Right hindlimb (tissue), 1 donor: ENCODE data around the gene TTLL11.
"Not testable (repeated sequence)": the region's sequence is repeated elsewhere in the genome, so short reads cannot be mapped to it uniquely, and the experiment has no call there.

Experiments
- DNase-seq: peaks from one replicate; pipeline ENCODE4 v3.0.0-alpha.2; 2018

TTLL11 gene

DNA sequence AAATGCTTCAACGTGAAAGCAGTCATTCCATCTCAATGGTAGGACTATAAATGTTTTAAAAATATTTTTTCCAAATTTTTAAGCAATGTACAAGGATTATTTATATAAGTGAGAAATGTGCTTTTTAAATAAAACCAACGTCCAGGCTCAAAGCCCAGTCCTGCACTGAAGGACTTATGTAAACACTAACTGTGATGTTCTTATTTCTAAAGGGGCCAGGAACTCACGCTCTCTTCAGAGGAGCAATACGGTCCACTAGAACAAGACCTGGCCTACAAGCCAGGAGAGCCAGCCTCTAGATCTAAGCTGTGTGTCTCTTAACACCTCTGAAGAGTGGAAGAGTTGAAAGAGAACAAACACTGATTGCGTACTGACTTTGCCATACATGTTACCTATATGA lies 12.1 kb downstream of the TTLL11 start:
- DNase-seq = no peak

DNA sequence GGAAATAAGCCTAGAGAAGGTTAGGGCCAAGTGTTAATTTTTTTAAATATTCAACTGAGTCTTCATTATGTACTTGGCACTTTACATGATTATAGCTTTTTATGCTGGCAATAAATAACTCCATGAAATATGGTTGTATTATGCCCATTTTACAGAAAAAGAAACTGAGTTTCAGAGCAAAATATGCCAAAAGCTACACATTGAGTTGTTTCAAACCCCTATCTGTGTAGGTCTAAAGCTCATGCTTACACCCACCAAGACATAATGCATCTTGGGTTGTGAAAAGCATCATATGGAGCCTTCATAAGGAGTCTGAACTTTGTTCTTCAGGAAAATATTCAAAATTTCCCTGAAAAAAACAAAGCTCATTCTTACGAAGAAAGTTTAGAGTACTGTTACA lies 14.6 kb downstream of the TTLL11 start:
- DNase-seq = no peak

DNA sequence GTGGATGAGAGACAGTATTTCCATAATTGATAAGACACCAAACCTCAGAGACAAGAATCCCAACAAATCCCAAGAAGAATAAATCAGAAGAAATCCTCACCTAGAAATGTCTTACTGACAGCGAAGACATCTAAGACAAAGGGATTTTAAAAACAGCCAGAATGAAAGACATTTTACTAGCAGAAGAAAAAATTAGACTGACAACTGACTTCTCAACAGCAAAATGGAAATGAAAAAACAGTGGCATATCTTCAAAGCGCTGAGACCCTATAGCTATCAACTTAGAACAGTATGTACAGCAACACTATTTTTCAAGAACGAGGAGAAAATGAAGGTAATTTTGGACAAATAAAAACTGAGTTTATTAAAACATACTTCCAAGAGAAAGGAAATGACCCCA lies 16.3 kb downstream of the TTLL11 start:
- DNase-seq = no peak

DNA sequence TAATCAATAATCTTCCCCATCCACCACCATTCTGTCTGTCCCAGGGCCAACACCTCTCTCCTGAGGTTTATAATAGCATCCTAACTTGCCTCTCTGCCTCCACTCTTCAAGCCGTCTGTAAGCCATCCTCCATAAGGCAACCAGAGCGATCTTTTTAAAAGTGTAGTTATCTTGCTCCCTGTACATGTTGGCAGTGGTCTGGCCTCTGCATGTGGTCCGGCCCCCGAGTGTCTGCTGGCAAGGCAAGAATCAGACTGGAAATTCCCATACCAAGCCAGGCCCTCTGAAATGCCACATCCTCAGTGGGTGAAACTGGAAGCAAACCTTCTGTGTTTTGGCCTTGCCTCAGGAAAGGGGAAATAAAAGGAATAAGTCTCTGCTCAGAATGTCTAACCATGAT lies 17.0 kb downstream of the TTLL11 start:
- DNase-seq = no peak

DNA sequence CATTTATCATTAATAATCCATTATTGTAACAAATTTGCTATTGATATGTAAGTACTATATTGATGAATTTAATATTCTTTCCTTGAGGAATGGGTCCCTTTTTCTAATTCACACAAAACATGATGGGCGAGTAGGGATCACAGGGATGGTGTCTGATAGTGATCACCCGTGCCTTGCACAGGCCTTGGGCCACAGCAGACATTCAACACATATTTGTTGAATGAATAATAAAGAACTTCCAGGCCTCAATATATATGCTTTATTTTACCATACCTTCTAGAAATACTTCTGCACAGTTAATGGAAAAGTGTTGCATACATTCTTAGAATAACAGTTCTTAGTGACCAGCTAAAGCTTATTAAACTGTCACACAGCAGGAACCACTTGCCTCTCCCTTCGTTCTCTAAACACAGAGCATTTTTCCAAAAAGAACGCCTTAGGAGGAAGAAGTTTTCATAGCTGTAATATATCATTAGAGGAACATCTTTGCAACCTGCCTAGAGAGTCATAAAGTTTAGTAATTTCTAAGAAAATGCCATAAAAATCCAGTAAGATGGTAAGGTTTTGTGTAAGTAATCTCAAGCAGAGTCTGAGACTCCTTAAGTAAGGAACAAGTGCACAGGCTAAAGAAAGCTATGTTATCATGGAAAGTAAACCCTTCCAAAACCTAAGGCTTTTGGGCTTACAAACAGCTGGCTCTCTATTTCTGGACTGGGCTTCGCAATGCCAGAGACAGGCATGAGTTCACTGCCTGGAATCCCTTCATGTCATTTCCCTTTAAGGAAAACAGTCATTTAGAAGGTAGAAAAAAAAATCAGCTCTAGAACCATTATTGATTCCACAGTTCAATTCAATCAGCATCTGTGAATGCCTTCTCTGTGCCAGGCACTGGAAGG lies 17.7 kb downstream of the TTLL11 start:
- DNase-seq = no peak

DNA sequence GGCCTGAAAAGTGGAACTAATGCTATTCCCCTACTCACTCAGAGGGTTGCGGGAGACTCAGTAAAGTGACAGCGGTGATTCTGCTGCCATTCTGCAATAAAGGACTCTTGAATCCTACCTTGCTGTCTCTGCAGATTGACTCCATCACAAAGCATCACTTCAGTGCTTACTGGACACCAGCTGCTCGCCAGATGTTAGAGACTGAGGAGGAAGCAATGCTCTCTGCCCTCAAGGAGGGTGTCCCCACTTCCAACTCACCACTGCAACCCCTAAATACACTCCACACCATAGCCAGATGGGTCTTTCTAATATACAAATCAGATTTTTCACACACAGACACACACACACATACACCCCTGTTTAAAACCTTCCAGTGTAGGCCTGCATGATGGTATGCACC lies 21.4 kb downstream of the TTLL11 start:
- DNase-seq = no peak

DNA sequence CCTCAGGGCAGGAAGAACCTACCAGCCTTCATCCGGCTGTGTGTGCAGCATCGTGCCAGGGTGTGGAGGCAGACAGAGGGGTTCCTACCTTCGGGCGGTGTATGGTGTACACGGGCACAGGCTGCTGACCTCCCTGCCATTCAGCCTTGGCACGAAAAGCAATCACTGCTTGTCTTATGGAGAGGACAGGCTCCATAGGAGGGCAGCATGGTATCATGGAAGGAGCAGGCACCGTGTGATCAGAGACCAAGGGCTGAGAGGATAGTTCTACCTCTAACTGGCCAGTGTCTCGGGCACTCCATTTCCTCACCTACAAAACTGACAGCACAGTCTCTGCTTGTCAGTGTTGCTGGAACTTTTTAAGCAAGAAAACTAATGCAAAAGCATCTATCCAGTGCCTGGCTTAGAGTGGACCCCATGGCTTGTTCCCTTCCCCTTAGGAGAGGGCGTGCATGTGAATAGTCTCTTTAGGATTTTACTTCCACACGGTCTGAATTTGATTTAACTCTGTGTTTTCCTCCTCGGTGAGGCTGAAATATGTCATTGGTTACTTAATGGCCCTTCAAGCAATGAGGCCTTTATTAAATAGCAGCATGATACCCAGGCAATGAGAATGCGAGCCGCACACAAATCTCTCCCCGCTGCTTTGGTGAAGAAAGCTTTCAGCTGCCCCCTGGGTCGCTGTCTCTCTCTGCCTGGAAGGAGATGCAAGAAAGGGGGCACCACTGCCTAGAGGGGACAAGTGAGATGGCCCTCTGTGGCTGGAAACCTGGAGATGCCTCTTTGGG lies 22.2 kb downstream of the TTLL11 start:
- no peak for DNase-seq

DNA sequence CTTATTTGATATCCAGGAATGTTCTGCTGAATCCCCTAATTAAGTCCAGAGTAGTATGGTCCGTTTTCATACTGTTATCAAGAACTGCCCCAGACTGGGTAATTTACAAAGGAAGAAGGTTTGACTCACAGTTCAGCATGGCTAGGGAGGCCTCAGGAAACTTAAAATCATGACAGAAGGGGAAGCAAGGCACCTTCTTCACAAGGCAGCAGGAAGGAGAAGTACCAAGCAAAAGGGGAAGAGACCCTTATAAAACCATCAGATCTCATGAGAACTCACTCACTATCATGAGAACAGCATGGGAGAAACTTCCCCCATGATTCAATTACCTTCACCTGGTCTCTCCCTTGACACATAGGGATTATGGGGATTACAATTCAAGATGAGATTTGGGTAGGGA lies 26.4 kb downstream of the TTLL11 start:
- DNase-seq = not testable (repeated sequence)

DNA sequence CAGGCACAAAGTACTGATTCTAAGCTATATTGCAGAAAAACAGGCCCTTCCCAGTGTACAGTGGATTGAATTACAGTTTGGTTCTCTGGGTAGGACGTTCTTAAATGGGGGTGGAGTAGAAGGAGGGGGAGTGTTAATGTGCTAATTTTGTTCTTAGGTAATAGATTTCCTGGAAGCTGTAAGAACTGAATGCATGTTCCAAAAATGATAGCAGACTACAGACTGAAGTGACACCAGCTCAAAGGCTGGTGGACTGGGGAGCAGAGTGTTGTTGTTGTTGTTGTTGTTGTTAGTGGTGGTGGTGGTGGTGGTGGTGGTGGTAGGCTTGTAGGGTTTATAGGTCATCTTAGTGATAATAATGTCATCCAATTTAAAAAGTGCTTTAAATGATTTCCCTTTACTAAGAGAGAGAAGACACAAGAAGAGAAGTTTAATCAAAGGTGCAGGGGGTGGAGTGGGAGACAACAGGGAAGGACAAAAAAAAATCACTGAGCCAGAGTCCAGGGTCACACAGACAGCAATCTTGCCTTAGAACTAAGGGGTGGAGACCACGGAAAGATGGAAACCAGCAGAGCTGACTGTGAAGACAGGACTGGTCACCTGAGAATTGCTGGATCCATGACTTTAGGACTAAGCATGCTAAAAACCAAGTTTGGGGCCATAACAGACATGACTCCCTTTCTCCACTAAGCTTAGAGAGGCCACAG lies 27.0 kb downstream of the TTLL11 start:
- no peak for DNase-seq

DNA sequence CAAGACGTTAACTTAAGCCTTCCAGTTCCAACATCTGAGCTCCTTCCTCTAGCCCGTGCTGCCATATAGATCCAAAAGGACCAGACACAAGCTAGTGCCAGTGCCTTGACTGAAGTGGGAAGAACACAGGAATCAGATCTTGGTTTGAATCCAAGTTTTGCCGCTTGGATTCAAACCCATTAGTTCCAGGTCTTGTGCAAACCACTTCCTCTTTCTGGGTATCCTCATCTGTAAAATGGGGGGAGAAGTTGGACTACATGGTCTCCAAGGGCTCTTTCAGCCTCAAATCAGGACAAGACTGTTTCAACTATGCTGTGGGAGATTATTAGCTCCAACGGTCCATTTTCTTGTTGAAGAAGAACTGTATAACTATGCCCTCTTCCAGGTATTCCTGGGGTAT lies 32.6 kb downstream of the TTLL11 start:
- no peak for DNase-seq

DNA sequence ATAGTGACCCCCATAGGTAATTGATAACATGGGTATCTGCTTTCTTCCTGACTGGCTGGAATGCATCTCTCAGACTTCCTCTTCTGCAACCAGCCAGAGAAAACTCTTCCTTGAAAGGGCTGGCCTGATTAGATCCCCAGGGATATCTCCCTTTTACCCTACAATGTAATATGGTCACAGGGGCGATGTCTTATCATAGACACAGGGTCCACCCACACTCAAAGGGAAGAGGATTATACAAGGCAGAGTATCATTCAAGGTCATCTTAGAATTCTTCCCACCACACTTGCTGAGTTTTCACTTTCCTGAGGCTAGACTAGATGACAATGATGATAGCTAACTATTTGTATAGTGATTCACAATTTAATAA lies 33.2 kb downstream of the TTLL11 start:
- no peak for DNase-seq

DNA sequence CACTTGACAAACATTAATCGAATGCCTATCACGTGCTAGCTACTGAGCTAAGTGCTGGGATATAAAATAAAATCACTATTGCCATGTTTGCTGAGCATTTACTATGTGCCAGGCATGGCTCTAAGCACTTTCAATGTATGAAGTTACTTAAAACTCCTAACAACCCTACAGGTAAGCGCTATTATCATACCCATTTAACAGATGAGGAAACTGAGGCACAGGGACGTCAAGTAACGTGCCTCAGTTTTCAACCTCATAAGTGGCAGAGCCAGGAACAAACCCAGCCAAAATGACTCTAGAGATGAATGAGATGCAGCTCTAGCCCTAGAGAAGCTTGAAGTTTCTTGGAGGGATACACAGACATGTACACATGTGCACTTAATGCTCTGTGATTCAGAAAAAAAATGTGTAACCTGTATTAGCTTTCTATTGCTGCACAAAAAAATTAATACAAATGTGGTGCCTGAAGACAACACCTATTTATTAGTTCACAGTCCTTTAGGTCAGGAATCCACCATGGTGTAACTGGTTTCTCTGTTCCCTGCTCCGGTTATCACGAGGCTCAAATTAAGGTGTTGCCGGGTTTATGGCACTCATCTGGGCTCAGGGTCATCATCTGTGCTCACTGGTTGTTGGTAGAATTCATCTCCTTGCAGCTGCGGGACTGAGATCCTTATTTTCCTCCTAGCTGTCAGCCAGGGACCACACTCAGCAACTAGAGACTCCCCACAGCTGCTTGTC lies 33.7 kb downstream of the TTLL11 start:
- DNase-seq = no peak

DNA sequence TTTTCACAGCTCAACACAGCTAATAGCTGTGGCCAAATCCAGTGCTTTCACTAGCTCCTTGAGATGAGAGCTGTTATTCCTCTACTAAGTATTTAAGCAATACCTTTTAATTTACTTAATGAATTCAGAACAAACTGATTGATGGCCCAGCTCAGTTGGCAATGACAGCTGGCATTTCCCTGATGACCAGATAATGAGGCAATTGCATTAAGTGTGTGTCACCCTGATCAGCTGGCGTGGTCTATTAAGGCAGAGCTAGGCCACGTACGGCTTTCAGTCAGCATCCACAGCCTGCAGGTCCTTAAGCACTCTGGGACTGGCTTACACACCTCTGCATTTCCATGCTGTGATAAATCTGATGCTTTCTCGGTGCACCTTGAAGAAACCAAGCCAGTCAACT lies 34.4 kb downstream of the TTLL11 start:
- DNase-seq = no peak

DNA sequence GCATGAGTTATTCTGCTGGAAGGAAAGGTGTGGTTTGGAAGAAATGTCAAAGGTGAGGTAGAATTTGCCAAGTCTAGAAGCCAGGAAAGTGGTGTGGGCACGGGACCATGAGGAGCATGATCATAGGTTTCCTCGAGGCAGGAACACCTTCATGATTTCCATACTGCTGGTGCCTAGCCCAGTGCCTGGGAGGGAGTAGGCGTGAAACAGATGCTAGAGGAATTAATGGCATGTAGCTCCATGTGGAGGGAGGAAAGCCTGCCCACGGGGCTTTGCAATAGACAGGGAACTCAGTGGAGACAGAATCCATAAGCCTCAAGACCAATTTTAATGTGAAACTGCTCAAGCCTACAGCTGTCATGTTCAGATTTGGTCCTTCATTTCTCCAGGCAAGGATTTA lies 35.1 kb downstream of the TTLL11 start:
- no peak for DNase-seq

DNA sequence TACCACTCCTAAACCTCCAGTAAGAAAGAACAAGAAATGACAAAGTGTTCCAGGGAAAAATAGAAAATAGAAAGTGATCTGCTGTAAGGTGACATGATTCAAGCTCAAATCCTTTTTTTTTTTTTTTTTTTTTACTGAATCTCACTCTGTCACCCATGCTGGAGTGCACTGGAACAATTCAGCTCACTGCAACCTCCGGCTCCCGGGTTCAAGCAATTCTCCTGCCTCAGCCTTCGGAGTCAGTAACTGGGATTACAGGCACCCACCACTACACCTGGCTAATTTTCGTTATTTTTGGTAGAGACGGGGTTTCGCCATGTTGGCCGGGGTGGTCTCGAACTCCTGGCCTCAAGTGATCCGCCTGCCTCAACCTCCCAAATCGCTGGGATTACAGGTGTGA lies 35.9 kb downstream of the TTLL11 start:
- no peak for DNase-seq

DNA sequence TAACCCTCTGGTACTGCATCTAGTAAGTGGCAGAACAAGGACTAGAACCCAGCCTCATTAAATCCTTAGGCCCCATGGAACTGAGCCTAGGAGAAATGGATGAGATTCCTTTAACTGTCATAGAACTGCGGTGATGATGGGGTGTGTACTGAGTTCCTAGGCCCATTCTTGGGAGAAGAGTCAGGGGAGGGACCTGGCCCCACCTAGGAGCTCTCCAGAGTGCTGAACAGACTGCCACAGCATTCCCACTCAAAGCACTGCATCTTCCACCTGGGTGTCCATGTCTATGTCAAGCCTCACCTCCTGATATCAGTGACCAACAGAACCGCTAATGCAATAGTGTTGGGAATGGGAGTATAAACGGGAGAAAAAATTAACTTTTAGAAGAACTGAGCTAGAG lies 36.6 kb downstream of the TTLL11 start:
- DNase-seq = peak; percentile 31

DNA sequence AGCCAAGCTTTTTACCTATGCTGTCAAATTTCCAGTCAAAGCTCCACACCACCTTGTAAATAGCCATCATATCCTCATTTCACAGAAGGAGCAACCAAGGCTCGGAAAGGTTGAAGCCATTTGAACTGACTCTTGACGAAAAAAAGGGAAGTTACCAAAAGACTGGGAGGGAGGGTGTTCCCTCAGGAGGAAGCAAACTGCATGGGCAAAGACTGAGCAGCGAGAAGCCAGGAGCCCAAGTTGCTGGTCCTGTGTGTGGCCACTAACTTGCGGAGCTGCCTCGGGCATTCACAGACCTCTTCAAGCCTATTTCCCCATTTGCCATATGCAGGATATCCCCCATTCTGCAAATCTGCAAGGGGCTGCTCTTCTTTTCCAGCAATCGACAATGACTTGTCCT lies 37.4 kb downstream of the TTLL11 start:
- no peak for DNase-seq

DNA sequence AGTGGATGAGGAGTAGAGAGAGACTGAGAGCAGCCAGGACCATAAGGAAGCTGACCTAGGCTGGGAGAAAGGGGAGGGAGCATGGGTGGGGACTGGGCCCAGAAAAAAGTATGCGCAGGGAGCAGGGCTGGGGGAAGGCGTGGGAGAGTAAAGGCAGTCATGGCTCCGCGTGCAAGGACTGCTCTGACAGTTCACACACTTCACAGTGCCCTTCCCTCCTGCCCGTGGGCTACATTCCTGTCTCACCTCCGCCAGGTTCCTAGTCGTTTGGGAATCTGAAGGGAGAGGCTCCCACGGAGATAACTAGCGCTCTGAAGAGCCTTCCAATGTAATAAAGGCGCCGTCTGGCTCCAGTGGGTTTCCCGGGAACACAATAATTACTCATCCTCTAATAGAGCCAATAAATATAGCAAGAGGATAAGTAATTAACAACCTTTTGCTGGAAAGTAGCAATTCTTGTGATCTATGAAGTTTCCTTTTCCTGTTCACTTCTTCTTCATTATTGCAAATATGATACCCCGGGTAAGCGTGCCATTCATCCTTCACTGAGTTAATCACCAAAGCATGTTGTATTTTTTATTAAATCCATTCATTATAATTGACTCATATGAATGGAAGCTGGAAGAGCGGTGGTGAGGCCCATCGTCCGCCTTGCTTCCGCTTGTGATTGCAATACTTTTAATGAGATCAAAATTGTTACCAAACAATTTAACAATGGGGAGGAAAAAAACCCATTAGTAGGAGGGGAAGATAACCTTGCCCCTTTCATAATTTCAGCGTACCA lies 39.3 kb downstream of the TTLL11 start:
- no peak for DNase-seq

DNA sequence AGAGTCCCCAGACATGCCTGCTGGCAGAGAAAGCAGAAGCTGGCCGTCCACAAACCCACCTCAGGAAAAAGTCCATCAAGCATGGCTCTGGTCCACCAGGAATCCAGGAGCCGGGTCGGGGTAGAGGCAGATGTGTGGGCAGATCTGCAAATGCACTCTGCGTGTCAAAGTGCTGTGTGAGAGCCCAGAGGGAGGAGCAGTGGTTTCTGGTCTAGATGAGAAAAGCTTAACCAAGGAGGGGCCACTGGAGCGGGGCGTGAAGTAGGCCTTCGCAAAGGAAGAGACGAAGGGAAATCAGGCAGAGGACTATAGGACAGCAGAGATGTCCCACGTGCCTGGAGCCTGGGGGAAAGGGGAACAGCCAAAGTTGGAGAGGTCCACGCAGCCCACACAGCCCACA lies 40.0 kb downstream of the TTLL11 start:
- DNase-seq = no peak

DNA sequence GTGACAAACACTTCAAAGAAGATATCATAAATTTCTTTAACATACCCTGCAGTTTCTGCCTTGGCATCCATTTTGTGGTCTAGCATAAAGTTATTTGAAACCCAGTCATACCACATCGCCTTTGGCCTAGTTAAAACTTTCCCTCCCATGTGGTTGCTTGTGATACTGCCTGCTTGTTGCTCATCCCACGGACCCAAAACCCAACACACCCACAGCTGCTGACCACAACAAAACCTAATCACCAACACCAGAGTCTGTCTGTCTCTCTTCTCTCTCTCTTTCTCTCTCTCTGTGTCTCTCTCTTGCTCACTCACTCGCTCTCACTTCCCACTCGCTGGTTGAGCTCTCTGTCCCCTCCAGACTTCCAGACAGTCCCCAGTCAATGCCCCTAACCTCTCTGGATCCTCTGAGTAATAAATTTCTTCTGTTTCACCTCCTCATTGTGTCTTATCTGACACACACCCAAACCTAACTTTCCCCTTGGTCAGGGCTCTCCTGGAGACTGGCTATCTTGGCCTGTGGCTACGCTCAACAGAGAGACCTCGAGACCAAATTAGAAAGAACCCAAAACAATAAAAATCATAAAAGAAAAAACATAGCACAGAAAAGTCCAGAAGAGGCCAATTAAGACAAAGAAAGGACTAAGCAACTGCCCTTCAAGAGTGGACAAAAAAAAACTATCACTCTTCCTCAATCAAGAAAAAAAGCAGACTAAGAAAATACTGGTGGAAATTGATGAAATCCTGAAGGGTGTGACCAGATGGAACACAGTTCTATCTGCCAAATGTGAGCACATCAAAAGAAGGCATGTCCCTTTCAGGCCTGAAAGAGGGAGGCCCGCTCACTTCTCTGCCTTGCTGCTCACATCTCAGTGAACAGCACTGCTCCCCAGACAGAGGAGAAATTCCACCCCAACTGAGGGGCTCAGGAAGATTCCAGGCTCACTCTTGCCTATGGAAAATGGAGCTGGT lies 41.5 kb downstream of the TTLL11 start:
- no peak for DNase-seq

DNA sequence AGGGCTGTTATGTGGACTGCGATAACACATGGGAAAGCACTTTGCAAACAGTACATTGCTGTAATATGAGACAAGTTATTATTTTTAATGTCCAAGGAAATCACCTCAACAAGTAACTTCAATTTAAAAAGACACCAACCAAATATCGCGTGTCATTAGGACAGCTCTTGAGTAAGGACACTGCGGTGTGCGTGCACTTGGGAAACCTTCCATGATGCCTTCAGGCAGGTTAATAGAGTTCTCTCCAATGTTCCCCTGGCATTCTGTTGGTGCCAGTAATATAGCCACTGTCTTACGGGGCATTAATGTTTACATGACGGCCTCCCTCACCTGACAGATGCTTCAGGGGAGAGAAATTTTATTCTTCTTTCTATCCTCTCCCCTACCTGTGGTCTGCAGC lies 42.9 kb downstream of the TTLL11 start:
- DNase-seq = no peak
